HuH-7.5 (cell line): ENCODE data around the gene BCL7B.
"Not testable (repeated sequence)": the region's sequence is repeated elsewhere in the genome, so short reads cannot be mapped to it uniquely, and the experiment has no call there.

Experiments used
- DNase-seq: peaks from one replicate; pipeline ENCODE4 v3.0.0; 2011; ENCODE audit warnings: low spot score

BCL7B gene

DNA sequence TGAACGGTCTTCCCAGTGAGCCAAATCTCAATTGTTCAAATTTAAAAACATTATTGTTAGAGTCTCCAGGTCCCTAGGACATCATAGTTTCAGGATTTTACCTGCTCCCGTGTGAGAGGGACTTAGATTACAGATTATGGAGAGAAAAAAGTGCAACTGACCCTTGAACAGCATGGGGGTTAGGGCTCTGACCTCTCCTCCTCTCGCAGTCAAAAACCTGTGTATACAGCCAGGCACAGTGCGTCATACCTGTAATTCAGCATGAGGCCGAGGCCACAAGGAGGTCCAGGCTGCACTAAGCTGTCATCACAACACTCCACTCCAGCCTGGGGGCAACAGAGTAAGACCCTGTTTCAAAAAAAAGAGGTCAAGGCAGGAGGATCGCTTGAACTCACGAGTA is 60.9 kb downstream of the BCL7B start:
- no peak for DNase-seq

DNA sequence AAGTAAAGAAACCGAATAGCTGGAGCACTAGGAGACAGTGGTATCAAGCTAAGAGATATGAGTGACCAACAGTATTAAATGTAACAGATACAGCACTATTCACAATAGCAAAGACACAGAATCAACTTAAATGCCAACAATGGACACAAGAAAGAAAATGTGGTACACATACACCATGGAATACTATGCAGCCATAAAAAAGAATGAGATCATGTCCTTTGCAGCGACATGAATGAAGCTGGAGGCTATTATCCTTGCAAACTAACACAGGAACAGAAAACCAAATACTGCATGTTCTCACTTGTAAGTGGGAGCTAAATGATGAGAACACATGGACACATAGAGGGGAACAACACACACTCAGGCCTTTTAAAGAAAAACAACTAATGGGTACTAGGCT is 62.0 kb downstream of the BCL7B start:
- DNase-seq = not testable (repeated sequence)

DNA sequence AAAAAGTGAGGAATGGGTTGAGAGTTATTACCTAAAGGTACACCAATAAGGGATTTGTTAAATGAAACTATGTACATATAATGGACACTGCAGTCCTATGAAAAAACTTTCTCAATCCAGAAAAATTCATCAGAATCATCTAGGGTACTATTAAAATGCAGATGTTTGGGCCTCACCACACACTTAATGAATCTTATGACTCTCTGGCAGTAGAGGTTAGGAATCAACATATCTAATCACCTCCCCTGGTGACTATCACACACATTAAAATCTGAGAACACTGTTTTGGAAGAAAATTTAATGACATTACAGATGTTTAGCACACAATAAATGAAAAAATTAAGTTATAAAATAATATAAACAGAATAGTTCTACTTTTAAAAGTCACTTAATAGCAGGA is 67.5 kb downstream of the BCL7B start:
- no peak for DNase-seq

DNA sequence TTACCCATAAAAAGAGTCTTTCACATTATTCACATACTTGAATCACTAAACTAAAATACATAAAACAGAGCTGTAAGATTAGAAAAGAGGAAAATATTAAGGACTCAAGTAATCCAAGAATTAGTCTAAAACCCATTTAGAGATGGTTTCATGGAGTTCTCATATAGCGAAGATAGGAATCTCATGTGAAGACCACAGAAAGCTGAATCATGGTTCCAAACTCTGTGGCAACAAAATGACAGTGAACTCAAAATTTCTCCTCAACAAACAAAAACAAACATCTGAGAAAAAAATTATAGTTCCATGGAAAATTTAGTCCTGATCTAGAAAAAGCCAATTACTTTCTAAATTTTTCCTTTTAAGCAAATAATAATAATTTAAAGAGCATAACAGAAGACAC is 70.0 kb downstream of the BCL7B start:
- no peak for DNase-seq
